ENCODE measurements around the gene RANBP3. TPM values are rescaled to one million over a fixed set of nuclear protein-coding genes. Genes with fewer than 3 reads are reported as not detected.

Gene RANBP3
- total RNA-seq, 1 donor from 2014 or later = 81.9 TPM

DNA sequence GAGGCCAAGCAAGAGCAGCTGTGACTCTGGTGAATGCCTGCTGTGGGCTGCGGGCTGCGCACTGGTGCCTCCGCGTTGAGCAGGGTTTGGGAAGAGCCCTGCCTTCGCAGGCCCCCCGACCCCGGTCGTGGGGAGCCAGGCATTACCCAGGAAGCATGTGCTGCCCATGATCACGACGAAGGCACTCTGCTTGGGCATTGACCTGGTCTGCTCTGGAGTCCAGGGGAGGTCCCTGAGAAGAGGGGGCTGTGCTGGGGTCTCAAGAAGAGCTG is 19.2 kb downstream of the RANBP3 start:
- TF ChIP-seq, protein P1, sequence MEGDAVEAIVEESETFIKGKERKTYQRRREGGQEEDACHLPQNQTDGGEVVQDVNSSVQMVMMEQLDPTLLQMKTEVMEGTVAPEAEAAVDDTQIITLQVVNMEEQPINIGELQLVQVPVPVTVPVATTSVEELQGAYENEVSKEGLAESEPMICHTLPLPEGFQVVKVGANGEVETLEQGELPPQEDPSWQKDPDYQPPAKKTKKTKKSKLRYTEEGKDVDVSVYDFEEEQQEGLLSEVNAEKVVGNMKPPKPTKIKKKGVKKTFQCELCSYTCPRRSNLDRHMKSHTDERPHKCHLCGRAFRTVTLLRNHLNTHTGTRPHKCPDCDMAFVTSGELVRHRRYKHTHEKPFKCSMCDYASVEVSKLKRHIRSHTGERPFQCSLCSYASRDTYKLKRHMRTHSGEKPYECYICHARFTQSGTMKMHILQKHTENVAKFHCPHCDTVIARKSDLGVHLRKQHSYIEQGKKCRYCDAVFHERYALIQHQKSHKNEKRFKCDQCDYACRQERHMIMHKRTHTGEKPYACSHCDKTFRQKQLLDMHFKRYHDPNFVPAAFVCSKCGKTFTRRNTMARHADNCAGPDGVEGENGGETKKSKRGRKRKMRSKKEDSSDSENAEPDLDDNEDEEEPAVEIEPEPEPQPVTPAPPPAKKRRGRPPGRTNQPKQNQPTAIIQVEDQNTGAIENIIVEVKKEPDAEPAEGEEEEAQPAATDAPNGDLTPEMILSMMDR (conservative IDR thresholded peaks at IDR 0.05; ENCODE audit: low read depth, low read length) = no peak
- no peak overlapping the region for H3K4me3 ChIP-seq (ENCODE audit: low read depth, low read length)
- DNase-seq (ENCODE audit: low read depth) = no peak

DNA sequence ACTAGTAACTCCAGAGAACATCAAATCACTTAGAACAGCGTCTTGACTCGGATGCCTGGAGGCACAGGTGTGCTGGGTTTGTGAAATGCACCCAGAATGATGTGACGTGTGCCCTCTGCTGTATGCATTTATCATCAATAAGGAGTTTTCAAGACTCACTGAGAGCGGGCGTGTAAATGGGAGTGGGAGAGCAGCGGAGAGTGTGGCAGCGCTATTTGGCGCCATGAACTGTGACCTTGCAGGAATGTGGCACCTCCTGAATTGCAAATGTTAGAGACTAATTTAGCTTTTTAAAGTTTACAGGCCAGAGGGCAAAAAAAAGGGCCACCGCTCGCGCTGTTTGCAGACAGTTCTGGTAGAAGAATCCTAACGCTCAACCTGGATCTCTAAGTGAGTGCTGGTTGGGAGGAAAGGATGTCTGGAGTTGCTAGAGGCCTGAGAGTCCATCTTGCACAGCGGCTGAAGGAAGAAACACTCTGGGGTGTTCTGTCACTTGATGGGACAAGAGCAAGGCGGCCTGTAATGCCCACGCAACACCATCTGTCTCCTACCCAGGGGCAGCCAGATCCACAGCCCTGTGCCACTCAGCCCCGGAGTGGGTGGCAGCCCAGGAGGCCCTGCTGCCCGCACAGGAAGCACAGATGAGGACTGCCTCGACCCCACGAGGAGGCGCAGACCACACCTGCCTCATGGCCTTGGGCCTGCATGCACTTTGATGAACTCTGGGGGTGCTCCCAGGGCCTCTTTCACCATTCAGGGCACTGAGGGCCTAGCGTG is 19.7 kb downstream of the RANBP3 start:
- H3K4me3 ChIP-seq (ENCODE audit: low read depth, low read length) = no peak overlapping the region
- TF ChIP-seq, protein P1 (conservative IDR thresholded peaks at IDR 0.05; ENCODE audit: low read depth, low read length) = no peak
- no peak for DNase-seq (ENCODE audit: low read depth)

DNA sequence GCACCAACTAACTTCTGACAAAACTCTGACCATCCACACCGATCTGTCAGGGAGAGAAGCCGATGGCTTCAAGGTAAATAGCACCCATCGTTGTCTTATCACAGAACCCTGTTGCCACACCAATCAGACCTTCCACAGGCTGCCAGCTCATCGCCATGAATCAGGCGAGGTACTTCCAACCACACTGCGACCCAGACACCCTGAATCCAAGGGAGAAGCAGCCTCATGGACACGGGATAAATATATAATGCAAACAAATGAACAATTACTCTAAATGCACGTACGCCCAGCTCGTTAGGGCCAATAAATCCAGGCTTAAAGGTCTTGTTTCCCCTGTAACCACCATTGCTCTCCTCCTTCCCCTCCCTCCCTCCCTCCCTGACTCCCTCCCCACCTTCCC is 20.8 kb downstream of the RANBP3 start:
- TF ChIP-seq, protein P1 (conservative IDR thresholded peaks at IDR 0.05; ENCODE audit: low read depth, low read length) = no peak
- H3K4me3 ChIP-seq (ENCODE audit: low read depth, low read length) = no peak overlapping the region
- no peak for DNase-seq (ENCODE audit: low read depth)

DNA sequence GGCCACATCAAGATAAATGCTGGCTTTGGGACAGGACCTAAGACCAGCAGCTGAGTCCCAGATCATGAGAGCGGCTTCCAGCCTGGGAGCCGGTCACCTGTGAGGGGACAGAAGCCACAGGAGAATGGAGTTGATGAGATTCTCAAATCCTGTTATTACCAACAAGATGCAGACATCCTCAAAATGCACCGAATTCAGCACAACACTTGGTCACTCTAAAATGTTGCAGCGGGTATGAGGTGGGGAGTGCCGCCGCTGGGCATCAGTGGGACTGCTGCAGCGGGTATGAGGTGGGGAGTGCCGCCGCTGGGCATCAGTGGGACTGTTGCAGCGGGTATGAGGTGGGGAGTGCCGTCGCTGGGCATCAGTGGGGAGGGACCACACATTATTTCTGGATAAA is 21.2 kb downstream of the RANBP3 start:
- no peak for DNase-seq (ENCODE audit: low read depth)
- TF ChIP-seq, protein P1 (conservative IDR thresholded peaks at IDR 0.05; ENCODE audit: low read depth, low read length) = no peak
- H3K4me3 ChIP-seq (ENCODE audit: low read depth, low read length) = no peak overlapping the region

DNA sequence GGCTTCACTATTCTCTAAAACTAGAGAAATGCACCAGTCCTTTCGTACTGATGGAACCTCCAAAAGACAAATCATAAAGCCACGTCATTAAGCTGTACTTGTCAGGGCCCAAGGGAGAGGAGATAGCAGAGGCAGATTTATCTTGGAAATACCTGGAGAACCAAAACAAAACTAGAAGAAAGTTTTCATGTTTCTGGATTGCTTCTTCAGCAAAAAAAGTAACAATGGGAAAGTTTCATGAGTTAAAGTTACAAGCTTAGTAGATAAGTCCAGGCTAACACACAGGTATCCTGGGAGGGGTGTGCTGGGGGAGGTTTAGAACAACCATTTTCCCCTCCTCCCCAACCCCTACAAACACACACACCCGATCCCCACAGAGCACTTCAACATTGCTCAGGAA is 21.6 kb downstream of the RANBP3 start:
- TF ChIP-seq, protein P1 (conservative IDR thresholded peaks at IDR 0.05; ENCODE audit: low read depth, low read length) = no peak

DNA sequence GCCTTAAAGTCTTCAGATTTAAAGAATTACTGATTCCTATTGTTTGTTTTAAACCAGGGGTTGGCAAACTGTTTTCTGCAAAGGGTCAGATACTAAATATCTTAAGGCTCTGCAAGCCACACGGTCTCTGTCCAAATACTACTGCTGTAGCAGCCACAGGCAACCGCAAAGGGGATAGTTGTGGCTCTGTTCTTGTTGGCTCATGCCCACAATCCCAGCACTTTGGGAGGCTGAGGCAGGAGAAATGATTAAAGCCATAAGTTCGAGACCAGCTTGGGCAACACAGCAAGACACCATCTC is 22.4 kb downstream of the RANBP3 start:
- TF ChIP-seq, protein P1 (conservative IDR thresholded peaks at IDR 0.05; ENCODE audit: low read depth, low read length) = no peak
- no peak for DNase-seq (ENCODE audit: low read depth)
- no peak overlapping the region for H3K4me3 ChIP-seq (ENCODE audit: low read depth, low read length)

More for the DNA sequence above, 21.6 kb downstream of the RANBP3 start:
- DNase-seq (ENCODE audit: low read depth) = no peak
- no peak overlapping the region for H3K4me3 ChIP-seq (ENCODE audit: low read depth, low read length)

DNA sequence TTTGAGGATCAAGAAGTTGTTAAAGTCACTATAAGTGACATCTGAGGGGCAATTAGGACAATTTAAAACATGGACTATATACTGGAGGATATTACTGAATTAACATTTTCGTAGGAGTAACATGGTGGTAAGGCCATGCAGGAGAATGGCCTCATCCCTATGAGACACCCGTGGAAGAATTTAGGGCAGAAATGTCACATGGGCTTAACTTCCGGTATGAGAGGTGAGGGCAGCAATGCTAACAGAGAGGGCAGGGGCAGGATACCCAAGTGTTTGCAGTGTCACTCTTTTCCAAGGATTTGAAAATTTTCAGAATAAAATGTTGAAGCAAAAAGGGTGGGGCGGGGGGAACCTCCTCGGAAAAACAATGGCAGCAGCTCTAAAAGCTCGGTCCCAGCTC is 23.6 kb downstream of the RANBP3 start:
- no peak for DNase-seq (ENCODE audit: low read depth)
- TF ChIP-seq, protein P1 (conservative IDR thresholded peaks at IDR 0.05; ENCODE audit: low read depth, low read length) = no peak
- H3K4me3 ChIP-seq (ENCODE audit: low read depth, low read length) = no peak overlapping the region
